K562 (cell line): ENCODE results near the gene COL24A1. TPM values are rescaled to one million over a fixed set of nuclear protein-coding genes. Genes with fewer than 3 reads are reported as not detected.

ENCODE experiments used
- ATAC-seq: fragments of 200-7000 bp; cut with Tn5 transposase; 3 replicates; pipeline ENCODE4 v1.9.1; 2020; ENCODE audit warnings: moderate library complexity
- BruUV-seq: library from RNA; stranded (reverse); fragments of 400-500 nt; replicated peaks from 2 replicates; lab custom pipeline; 2021; lab: Mats Ljungman, UMichigan
- CTCF ChIA-PET: fragments of 300-600 bp; formaldehyde crosslinking; extraction: SDS; loops from one replicate; lab custom pipeline; 2021; ENCODE audit warnings: low intra/inter-chr PET ratio; lab: Yijun Ruan, JAX
- POLR2A ChIA-PET: fragments of 300-600, 350-650 bp; sonication (Branson Sonifier 250); formaldehyde crosslinking; extraction: SDS; loops from one replicate; lab custom pipeline; 2021; ENCODE audit warnings: antibody characterized with exemption, inconsistent platforms; lab: Yijun Ruan, JAX
- DNase-seq, 4 experiments: peaks; one replicate each; pipeline versions ENCODE4 v3.0.0 to v3.0.0-alpha.2; 2011 to 2018; ENCODE audit warnings: low spot score in 3 of 4, mixed read lengths in 3 of 4; ENCODE audit errors: extremely low read depth in 1 of 4
- FAIRE-seq: peaks from 2 replicates; lab custom pipeline; 2011; peaks lifted over from hg19 to GRCh38; lab: Jason Lieb, UNC
- H2AFZ ChIP-seq: 2 replicates; pipeline ENCODE4 v1.6.0; 2011; ENCODE audit warnings: low read depth, low read length, control low read depth, inconsistent platforms
- H3K27ac ChIP-seq: fragments of 200-600 bp; 3 replicates; pipeline ENCODE4 v1.8.0; 2011; ENCODE audit warnings: low read depth, mild to moderate bottlenecking, control low read depth, inconsistent platforms, low read length, moderate library complexity, mixed read lengths; ENCODE audit errors: extremely low read depth
- H3K27me3 ChIP-seq, 2 experiments: fragments of 300-600 bp in 1 of 2; 2 replicates in 1 of 2; 3 replicates in 1 of 2; pipeline versions ENCODE4 v1.6.0 to v1.8.0; 2011; ENCODE audit warnings: inconsistent platforms in 2 of 2, low read length in 2 of 2, mild to moderate bottlenecking in 1 of 2, mixed read lengths in 1 of 2, moderate library complexity in 1 of 2; ENCODE audit not compliant: control insufficient read depth in 2 of 2, insufficient read depth in 2 of 2
- H3K36me3 ChIP-seq: fragments of 300-600 bp; 3 replicates; pipeline ENCODE4 v1.8.0; 2011; ENCODE audit warnings: mild to moderate bottlenecking, low read length, inconsistent platforms; ENCODE audit not compliant: control insufficient read depth, insufficient read depth
- H3K4me1 ChIP-seq, 2 experiments: fragments of 200-600 bp in 1 of 2; replicated peaks in 1 of 2; 2 replicates in 1 of 2; 3 replicates in 1 of 2; pipeline versions ENCODE4 v1.5.1 to v1.8.0; 2011; ENCODE audit warnings: inconsistent platforms in 2 of 2, low read length in 2 of 2, mild to moderate bottlenecking in 1 of 2, mixed read lengths in 1 of 2, moderate library complexity in 1 of 2; ENCODE audit not compliant: control insufficient read depth in 2 of 2, insufficient read depth in 2 of 2
- H3K4me2 ChIP-seq: 2 replicates; pipeline ENCODE4 v1.6.1; 2011; ENCODE audit warnings: low read length, control low read depth, inconsistent platforms, mixed read lengths; ENCODE audit not compliant: insufficient read depth
- H3K4me3 ChIP-seq: fragments of 200-600 bp; sonication (generic), shearing (Covaris generic); 2 replicates; pipeline ENCODE4 v1.5.1; 2016; ENCODE audit warnings: control low read depth, inconsistent platforms
- H3K79me2 ChIP-seq: fragments of 200-600 bp; 3 replicates; pipeline ENCODE4 v1.8.0; 2011; ENCODE audit warnings: low read length, inconsistent platforms; ENCODE audit not compliant: control insufficient read depth, insufficient read depth
- H3K9ac ChIP-seq, 2 experiments: 2 replicates each; pipeline versions ENCODE4 v1.6.0 to v1.6.1; 2011; ENCODE audit warnings: low read depth in 2 of 2, low read length in 2 of 2, control low read depth in 1 of 2, inconsistent platforms in 1 of 2, mild to moderate bottlenecking in 1 of 2, mixed read lengths in 1 of 2; ENCODE audit not compliant: insufficient read depth in 1 of 2
- H3K9me1 ChIP-seq: one replicate; pipeline ENCODE4 v1.6.0; 2011; ENCODE audit warnings: inconsistent platforms, mild to moderate bottlenecking, low read length, moderate library complexity; ENCODE audit not compliant: control insufficient read depth, insufficient read depth
- H3K9me3 ChIP-seq: replicated peaks from 2 replicates; pipeline ENCODE4 v1.5.1; 2011; ENCODE audit warnings: low read depth, low read length, inconsistent platforms; ENCODE audit not compliant: control insufficient read depth, insufficient read depth
- H4K20me1 ChIP-seq: replicated peaks from 2 replicates; pipeline ENCODE4 v1.6.1; 2011; ENCODE audit warnings: low read length, inconsistent platforms, mixed read lengths; ENCODE audit not compliant: control insufficient read depth, insufficient read depth
- CTCF ChIP-seq, 3 experiments: IDR thresholded peaks in 2 of 3; conservative IDR thresholded peaks in 1 of 3; 2 replicates each; pipeline ENCODE4 v1.5.1; 2011 to 2012; ENCODE audit warnings: low read length in 3 of 3, mild to moderate bottlenecking in 3 of 3, control low read depth in 2 of 3, improper control_type of control experiment in 1 of 3, inconsistent platforms in 1 of 3, low read depth in 1 of 3, mixed read lengths in 1 of 3, moderate library complexity in 1 of 3; ENCODE audit not compliant: insufficient read depth in 2 of 3
- KLF1 ChIP-seq: fragments of 450-650 bp; IDR thresholded peaks from 2 replicates; pipeline ENCODE4 v1.6.1; 2016; ENCODE audit warnings: missing genetic modification characterization, missing compliant biosample characterization
- RAD21 ChIP-seq, 2 experiments: fragments of 250-450 bp in 1 of 2; fragments of 450-650 bp in 1 of 2; sonication (Bioruptor Pico) in 1 of 2; formaldehyde crosslinking in 1 of 2; IDR thresholded peaks in 1 of 2; conservative IDR thresholded peaks in 1 of 2; 2 replicates each; pipeline versions ENCODE4 v1.4.0 to v1.8.0; 2020 to 2022; ENCODE audit warnings: mild to moderate bottlenecking in 2 of 2, moderate library complexity in 1 of 2
- WGBS: fragments of 100-300 bp; shearing (Covaris generic); methylation state at CpG from one replicate; pipeline ENCODE4 v1.1.6; 2016; ENCODE audit warnings: low coverage, mixed read lengths; ENCODE audit not compliant: insufficient coverage; ENCODE audit errors: missing lambda C conversion rate; 5-methylcytosine and 5-hydroxymethylcytosine counted together
- in situ Hi-C: fragments of 300-500 bp; cut with MboI; formaldehyde crosslinking; loops from 4 replicates; pipeline ENCODE4 v1.15.0; 2018; ENCODE audit warnings: inconsistent platforms, mixed read lengths
- intact Hi-C: fragments of 100-400 bp; cut with micrococcal nuclease; formaldehyde crosslinking; loops from 2 replicates; pipeline ENCODE4 v1.14.2; 2022
- polyA plus RNA-seq, 8 experiments: library from polyadenylated mRNA; depleted of rRNA in 4 of 8; stranded (reverse) in 5 of 8; unstranded in 3 of 8; fragments of >200 nt; fragmentation: Nextera tagmentation in 2 of 8; fragmentation: Illumina TruSeq in 1 of 8; extraction: Ambion mirVana in 2 of 8; extraction: Trizol in 1 of 8; gene quantifications; 2 replicates each; pipeline versions ENCODE4 v1.2.1 to v1.2.3, GENCODE V29; 2011 to 2014; ENCODE audit warnings: inconsistent platforms in 1 of 8, missing spikeins in 1 of 8
- total RNA-seq, 7 experiments: library from RNA; depleted of rRNA in 6 of 7; stranded (reverse); fragments of >200 nt in 6 of 7; fragmentation: Illumina TruSeq in 2 of 7; extraction: Trizol in 2 of 7; gene quantifications; 2 replicates each; pipeline versions ENCODE4 v1.2.1 to v1.2.3, GENCODE V29; 2011 to 2021; ENCODE audit warnings: low replicate concordance in 1 of 7

Gene COL24A1
- total and polyA plus RNA-seq, 9 of the 15 experiments (the other 6 are each of a cell fraction or from before 2014, with no cell fraction given) = 0.01 to 0.06 (median 0.03) TPM; not detected in 2

- Histone ChIP-seq H3K4me1 (no peaks in the 10 kb centered on the region), H3K9me3 (no peaks in the 10 kb centered on the region), H3K4me3 (no peak overlapping the region), H3K4me2 (no peak overlapping the region), H3K9ac (no peak overlapping the region), H2AFZ (no peak overlapping the region), H3K79me2 (no peaks in the 10 kb centered on the region), H3K27me3 (no peaks in the 10 kb centered on the region), H4K20me1 (no peaks in the 10 kb centered on the region), H3K27ac (no peak overlapping the region), H3K9me1 (no peaks in the 10 kb centered on the region), H3K36me3 (no peaks in the 10 kb centered on the region)
- peak; percentile 39; the same call in 1 of the 3 replicates for ATAC-seq
- intact Hi-C loops (loop anchor here (1.0 to 2.0 kb wide), 2 partner anchors 406 to 710 kb away; no protein-coding TSS in a partner anchor), in situ Hi-C loops (no loop called here)
- 0% methylated on average over 2 of the region's 2 CpGs for WGBS
- no peak for FAIRE-seq
- peak; percentile 7 to 22 (median 20) for DNase-seq
- TF ChIP-seq KLF1 = no peak
- peak in 2 of 3 experiments; percentile 49 to 55; a peak in 4 of 6 replicates for TF ChIP-seq CTCF (IDR thresholded peaks at IDR 0.05 in 2 of 3, conservative IDR thresholded peaks at IDR 0.05 in 1 of 3; ENCODE audit: insufficient read depth in 2 of 3, low read depth in 1 of 3, low read length in 3 of 3)
- TF ChIP-seq RAD21 (CRISPR knock-in tag; conservative IDR thresholded peaks at IDR 0.05 in 1 of 2, IDR thresholded peaks at IDR 0.05 in 1 of 2) = peak; percentile 38 to 58; a peak in 3 of 4 replicates
- ChIA-PET CTCF (interaction anchor here (0.9 kb wide), 1 partner anchor 710 kb away, joined by 3 read pairs; no protein-coding TSS in a partner anchor), POLR2A (no interaction called here)
- no TSS peak for BruUV-seq
Observed at GRCh38 chr1:86018283-86018923, 138.2 kb downstream of the COL24A1 start.
